GM18508 (cell line): ENCODE data around the gene NOL3.

Experiments used
- ATAC-seq: cut with Tn5 transposase; IDR thresholded peaks from one replicate; pipeline ENCODE4 v1.9.1; 2021; ENCODE audit warnings: moderate number of reproducible peaks; ENCODE audit not compliant: insufficient read depth, unreplicated experiment

The NOL3 gene

GRCh38 chr16:67202426-67202825 is 32.1 kb downstream of the NOL3 start:
- no peak for ATAC-seq

- ATAC-seq = no peak
Observed at GRCh38 chr16:67202956-67203493, 32.7 kb downstream of the NOL3 start.

DNA sequence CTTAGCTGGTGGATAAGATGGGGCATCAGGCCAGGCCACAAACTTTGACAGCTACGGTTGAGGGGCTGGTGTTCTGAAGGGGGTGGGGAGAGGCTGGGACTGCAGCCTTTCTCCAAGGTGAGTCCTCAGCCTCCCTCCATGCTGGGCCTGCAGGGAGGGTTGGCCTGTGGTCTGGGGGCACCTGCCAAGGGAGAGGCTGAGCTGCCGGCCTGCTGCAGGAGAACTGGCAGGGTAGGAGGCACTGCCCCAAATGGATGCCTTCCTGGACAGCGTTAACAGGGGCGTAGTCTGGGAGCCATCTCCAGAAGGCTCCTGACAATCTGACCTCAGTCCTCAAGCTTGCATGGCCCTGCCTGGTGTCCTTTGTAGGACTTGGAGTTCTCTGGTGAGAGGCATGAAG is 33.7 kb downstream of the NOL3 start:
- no peak for ATAC-seq

GRCh38 chr16:67206129-67206837 is 35.9 kb downstream of the NOL3 start:
- no peak for ATAC-seq

DNA sequence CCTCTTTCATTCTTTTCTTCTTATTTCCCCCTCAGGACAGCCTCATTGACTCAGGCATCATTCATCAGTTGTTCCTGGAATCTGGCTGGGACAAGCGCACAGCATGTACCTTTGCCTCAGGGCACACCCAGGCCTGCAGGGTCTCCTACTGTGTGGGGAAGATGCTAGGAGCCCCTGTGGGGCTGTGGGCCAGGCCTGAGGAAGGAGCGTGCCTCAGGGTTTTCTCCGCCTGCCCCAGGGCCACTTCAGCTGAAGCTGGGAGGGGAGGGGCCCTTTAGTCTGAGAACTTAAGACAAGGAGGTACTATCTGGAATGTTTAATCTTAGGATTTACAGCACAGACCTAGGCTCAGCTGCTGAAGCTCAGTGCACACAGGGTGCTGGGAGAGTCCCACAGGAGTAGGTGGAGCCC is 36.5 kb downstream of the NOL3 start:
- no peak for ATAC-seq

GRCh38 chr16:67207249-67208091 is 37.1 kb downstream of the NOL3 start:
- ATAC-seq = no peak

DNA sequence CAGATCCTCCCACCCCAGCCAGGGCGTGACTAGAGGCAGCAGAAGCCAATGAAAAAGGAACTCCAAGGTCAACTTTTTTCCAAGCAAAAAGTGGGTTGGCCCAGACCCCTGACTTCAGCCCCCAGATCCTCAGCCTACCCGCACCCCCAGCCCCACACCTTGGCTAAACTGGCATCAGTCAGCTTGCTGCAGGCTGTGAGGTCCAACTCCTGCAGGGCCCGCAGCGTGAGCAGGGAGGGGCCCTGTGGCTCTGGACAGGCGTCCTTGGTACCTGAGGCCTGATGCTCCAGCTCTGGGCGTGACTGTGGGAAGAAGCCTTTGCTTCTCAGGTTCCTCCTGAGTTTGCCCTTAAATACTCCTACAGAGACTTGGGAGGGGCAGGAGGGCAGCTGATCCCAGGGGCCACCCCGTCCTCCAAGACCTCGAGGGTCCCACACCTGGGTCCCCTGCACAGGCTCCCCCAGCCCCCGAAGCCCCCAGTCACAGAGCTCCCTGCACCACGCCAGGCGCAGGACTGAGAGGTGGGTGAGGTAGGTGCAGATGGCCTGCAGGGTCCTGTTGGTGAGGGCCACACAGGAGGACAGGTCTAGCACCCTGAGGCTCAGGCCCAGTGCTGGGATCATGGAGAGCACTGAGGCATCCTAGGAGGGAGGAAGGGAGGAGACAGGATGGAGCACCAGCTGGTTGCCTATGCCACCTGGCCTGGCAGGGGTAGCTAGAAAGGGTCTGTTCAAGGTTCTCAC is 38.0 kb downstream of the NOL3 start:
- no peak for ATAC-seq

DNA sequence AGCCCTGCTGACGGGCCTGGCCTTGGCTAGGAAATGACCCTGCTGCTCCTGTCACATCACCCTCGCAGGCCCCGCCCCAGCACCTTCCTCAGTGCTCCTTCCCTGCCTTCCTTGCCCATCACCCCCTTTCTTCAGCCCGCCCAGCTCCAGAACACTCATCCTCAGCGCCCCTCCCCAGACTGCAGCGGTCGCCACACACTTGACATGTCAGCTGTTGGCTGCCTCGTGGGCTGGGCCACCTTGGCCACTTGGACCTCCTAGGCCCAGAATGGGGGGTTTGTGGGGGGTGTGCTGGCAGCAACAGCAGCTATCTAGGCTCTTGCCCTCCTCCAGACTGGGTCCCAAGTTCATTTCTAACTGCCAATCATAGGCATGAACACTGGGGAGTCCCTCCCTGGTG is 39.2 kb downstream of the NOL3 start:
- ATAC-seq = no peak

GRCh38 chr16:67210069-67210937 is 40.0 kb downstream of the NOL3 start:
- ATAC-seq = no peak

DNA sequence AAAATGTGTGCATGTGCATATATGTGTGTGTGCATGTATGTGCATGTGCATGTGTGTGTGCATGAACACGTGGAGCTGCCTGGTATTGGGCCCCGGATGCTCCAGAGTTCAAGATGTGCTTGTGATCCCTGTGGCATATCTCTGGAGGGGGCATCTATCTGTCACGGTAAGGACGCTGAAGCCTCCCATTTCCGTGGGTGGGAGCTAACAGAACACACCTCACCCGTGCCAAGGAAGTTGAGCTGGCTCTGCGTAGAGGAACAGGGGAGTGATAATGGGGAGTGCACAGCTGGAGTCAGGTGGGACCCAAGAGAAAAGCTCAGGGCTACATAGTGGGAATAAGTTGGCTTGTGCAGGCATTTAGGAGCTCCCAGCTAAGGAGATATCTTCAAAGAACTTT is 41.3 kb downstream of the NOL3 start:
- ATAC-seq = no peak

- no peak for ATAC-seq
Observed at GRCh38 chr16:67212766-67213165, 42.4 kb downstream of the NOL3 start.

- no peak for ATAC-seq
Observed at GRCh38 chr16:67213197-67214019, 43.1 kb downstream of the NOL3 start.

DNA sequence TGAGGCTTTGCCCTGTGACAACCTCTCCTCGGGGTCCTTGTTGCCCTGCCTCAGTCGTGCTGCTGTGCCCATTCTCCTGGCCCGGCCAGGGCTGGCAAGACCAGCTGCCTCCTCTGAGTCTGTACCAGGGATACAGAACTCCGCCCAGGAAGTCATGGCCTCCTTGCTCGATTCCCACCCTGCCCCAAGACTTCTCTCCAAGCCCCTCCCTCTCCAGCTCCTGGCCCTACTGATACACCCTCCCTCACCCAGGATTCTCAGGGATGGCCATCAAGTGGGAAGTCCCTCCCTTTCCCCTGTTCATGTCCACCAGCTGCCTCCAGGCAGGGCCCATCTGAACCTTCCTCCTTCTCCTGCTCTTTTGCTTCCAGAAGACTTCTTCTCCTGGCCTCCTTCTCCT is 45.4 kb downstream of the NOL3 start:
- ATAC-seq = no peak

DNA sequence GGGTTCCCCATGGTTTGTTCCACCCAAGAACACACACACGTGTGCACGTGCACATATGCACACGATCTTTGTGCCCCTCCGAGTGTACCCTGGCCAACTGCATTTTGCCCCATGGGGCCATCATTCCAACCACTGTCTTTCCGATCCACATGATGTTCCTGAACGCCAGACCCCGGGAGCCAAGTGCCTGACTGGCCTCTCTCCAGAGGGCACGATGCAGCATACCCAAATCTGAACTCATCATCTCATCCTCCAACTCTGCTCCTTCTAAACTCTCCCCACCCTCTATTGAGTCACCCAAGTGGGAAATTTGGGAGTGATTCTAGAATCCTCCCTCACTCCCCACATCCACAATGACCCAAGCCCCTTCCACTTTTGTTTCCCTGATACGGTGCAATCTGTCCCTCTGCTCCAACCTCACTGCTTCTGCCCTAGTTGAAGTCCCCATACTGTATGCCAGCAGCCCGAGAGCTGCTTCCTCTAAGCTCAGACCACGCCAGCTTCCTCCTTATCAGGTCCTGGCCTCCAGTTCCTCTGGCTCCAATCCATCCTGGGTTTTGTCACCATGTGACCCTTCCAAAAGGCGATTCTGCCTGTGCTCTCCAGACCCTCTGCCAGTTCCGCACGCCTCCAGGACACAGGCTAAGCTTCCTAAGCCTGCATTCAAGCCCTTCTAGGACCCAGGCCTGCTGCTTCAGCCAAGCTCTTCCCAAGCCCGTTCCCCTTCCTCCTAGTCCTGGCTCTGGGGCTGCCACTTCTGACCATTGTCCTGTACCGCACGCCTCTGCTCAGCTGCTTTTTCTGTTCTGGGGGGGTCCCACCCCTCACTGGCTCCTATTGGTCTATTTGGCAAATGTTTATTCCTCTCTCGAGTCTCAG is 46.5 kb downstream of the NOL3 start:
- ATAC-seq = no peak

DNA sequence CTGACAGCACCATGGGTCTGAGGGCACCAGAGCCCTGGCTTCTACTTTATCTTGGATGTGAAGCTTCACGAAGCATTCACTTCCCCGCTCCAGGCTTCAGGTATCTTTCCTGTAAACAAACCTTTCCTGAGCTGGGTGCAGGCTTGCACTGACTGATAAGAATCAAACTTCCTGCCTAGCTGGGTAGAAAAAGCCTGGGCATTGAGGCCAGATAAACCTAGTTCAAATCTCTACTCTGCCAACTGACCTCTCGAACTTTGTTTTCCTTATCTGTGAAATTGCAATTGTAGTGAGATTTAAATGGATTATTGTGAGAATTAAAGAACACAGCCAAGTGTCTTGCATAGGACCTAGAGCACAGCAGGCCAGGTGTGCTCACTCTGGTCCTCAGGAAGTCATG is 53.7 kb downstream of the NOL3 start:
- no peak for ATAC-seq
